ENCODE data around the gene ZNF679.

Gene ZNF679

DNA sequence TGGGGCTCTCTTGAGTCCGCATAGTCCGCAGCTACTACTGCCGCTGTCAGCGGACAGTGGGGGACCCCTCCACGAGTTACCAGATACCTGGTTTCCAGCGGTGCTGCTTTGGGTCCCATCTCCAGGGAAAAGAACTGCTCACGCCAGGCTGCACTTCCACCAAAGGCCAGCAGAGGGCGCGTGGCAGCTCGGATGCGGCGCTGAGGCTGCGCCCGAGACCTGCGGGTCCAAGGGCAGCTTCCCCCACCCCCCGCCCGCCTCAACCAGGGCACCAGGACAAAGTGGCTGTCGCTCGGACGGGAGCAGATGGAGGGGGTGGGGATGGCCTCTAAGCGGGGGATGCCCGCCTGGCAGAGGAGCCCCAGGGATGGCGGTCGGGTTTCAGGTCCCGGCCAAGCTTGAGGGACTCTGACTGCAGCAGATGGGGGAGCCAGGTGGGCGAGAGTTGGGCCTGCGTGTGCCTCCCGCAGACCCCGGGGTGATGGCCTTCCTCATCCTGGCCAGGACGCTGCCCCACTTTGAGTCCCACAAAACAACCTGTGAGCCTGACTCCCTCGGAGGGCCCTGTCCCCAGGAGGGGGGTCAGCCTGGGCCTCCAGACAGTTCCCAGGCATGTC, 45.0 kb upstream of the ZNF679 start:
- no peaks in the 10 kb centered on the region for H3K36me3 ChIP-seq (ENCODE audit: control insufficient read depth in 2 of 2, insufficient read depth in 1 of 2, low read length in 2 of 2)
- POLR2A ChIA-PET: no interaction called here
- no peak overlapping the region for H3K27ac ChIP-seq (ENCODE audit: extremely low read depth, low read depth, low read length)
- CTCF ChIA-PET: interaction anchor here (0.5 to 0.7 kb wide), 4 partner anchors 71 to 440 kb away, joined by 3 to 5 read pairs (median 4); no protein-coding TSS in a partner anchor
- no peaks in the 10 kb centered on the region for H3K4me1 ChIP-seq (ENCODE audit: control insufficient read depth, insufficient read depth, low read length)
- TF ChIP-seq ZNF175 (tag by site-specific recombination; IDR thresholded peaks at IDR 0.05) (no peak), ZBTB7A (tag by site-specific recombination; IDR thresholded peaks at IDR 0.05; ENCODE audit: low read depth) (no peak), BCL11B (tag by site-specific recombination; IDR thresholded peaks at IDR 0.05; ENCODE audit: low read depth) (no peak), ZNF610 (tag by site-specific recombination; IDR thresholded peaks at IDR 0.05; ENCODE audit: borderline replicate concordance) (no peak), ZBTB1 (tag by site-specific recombination; IDR thresholded peaks at IDR 0.05) (no peak), ZNF133 (tag by site-specific recombination; IDR thresholded peaks at IDR 0.05) (no peak), ZNF202 (tag by site-specific recombination; IDR thresholded peaks at IDR 0.05; ENCODE audit: borderline replicate concordance) (no peak), IKZF3 (tag by site-specific recombination; IDR thresholded peaks at IDR 0.05) (no peak), KLF16 (tag by site-specific recombination; IDR thresholded peaks at IDR 0.05) (no peak), ZFP37 (tag by site-specific recombination; IDR thresholded peaks at IDR 0.05) (no peak)
- TF ChIP-seq, protein P1, sequence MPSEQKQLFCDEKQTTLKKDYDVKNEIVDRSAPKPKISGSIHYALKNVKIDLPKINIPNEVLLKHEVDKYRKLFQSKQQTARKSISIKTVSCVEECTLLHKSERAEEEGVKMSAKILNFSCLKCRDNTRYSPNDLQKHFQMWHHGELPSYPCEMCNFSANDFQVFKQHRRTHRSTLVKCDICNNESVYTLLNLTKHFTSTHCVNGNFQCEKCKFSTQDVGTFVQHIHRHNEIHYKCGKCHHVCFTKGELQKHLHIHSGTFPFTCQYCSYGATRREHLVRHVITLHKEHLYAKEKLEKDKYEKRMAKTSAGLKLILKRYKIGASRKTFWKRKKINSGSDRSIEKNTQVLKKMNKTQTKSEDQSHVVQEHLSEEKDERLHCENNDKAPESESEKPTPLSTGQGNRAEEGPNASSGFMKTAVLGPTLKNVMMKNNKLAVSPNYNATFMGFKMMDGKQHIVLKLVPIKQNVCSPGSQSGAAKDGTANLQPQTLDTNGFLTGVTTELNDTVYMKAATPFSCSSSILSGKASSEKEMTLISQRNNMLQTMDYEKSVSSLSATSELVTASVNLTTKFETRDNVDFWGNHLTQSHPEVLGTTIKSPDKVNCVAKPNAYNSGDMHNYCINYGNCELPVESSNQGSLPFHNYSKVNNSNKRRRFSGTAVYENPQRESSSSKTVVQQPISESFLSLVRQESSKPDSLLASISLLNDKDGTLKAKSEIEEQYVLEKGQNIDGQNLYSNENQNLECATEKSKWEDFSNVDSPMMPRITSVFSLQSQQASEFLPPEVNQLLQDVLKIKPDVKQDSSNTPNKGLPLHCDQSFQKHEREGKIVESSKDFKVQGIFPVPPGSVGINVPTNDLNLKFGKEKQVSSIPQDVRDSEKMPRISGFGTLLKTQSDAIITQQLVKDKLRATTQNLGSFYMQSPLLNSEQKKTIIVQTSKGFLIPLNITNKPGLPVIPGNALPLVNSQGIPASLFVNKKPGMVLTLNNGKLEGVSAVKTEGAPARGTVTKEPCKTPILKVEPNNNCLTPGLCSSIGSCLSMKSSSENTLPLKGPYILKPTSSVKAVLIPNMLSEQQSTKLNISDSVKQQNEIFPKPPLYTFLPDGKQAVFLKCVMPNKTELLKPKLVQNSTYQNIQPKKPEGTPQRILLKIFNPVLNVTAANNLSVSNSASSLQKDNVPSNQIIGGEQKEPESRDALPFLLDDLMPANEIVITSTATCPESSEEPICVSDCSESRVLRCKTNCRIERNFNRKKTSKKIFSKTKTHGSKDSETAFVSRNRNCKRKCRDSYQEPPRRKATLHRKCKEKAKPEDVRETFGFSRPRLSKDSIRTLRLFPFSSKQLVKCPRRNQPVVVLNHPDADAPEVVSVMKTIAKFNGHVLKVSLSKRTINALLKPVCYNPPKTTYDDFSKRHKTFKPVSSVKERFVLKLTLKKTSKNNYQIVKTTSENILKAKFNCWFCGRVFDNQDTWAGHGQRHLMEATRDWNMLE (tag by site-specific recombination; conservative IDR thresholded peaks at IDR 0.05; ENCODE audit: low read depth): no peak
- no peak overlapping the region for H3K4me3 ChIP-seq (ENCODE audit: low read depth, low read length)
- no peaks in the 10 kb centered on the region for H3K9me3 ChIP-seq (ENCODE audit: control insufficient read depth, insufficient read depth, low read depth, low read length)

DNA sequence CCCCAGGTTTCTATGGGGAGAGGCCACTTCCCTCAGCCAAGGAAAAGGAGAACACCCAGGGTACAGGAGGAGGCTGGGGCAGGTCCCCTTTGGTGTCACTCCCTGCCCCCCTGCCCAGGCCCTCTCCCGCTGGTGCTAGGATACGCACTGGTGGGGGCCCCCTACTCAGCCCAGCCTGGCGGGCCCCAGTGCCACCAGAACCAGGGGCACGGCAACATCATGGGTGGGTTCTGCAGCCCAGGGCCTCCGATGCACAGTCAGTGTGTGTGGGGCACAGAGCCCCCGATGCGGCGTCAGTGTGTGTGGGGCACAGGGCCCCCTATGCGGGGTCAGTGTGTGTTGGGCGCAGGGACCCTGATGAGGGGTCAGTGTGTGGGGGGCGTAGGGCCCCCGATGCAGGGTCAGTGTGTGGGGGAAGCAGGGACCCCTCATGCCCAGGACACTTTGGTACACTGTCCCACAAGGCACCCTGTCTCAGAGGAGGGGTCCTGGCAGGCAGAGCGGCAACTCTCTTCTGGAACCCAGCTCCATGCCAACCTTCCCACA, 44.4 kb upstream of the ZNF679 start:
- Histone ChIP-seq H3K36me3 (ENCODE audit: control insufficient read depth in 2 of 2, insufficient read depth in 1 of 2, low read length in 2 of 2) (no peaks in the 10 kb centered on the region), H3K27ac (ENCODE audit: extremely low read depth, low read depth, low read length) (no peak overlapping the region), H3K4me1 (ENCODE audit: control insufficient read depth, insufficient read depth, low read length) (no peaks in the 10 kb centered on the region), H3K9me3 (ENCODE audit: control insufficient read depth, insufficient read depth, low read depth, low read length) (no peaks in the 10 kb centered on the region), H3K4me3 (ENCODE audit: low read depth, low read length) (no peak overlapping the region)
- ChIA-PET POLR2A (no interaction called here), CTCF (interaction anchor here (0.7 kb wide), 1 partner anchor 440 kb away, joined by 3 read pairs; no protein-coding TSS in a partner anchor)
- no peak for TF ChIP-seq ZNF433 (tag by site-specific recombination; IDR thresholded peaks at IDR 0.05; ENCODE audit: low read depth)

DNA sequence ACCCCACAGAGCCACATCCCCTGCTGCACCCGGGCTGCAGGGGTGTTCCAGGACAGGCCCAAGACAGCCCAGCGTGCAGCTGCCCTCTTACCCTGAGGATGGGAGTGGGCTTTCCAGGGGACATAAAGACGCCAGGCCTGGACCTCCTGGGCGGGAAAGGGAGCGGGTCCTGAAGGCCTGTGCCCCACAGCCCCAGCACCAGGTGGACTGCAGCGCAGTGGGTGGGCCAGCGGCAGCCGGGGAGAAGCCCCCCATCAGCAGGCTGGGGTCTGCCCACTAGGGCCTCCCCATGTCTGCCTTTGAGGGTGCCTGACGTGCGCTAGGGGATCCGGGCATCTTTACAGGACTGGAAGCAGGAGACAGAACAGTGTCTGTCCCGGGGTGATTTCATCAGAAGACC, 43.9 kb upstream of the ZNF679 start:
- no peaks in the 10 kb centered on the region for H3K4me1 ChIP-seq (ENCODE audit: control insufficient read depth, insufficient read depth, low read length)
- ChIA-PET CTCF (interaction anchor here (0.7 kb wide), 1 partner anchor 251 kb away, joined by 5 read pairs; no protein-coding TSS in a partner anchor), POLR2A (no interaction called here)
- no peaks in the 10 kb centered on the region for H3K36me3 ChIP-seq (ENCODE audit: control insufficient read depth in 2 of 2, insufficient read depth in 1 of 2, low read length in 2 of 2)
- no peak for TF ChIP-seq ZNF514 (tag by site-specific recombination; IDR thresholded peaks at IDR 0.05)
- TF ChIP-seq MYNN (tag by site-specific recombination; IDR thresholded peaks at IDR 0.05; ENCODE audit: borderline replicate concordance): no peak
- TF ChIP-seq ZSCAN16 (tag by site-specific recombination; IDR thresholded peaks at IDR 0.05): no peak
- TF ChIP-seq ZSCAN23 (tag by site-specific recombination; IDR thresholded peaks at IDR 0.05): no peak
- TF ChIP-seq ZNF629 (tag by site-specific recombination; IDR thresholded peaks at IDR 0.05): no peak
- no peak overlapping the region for H3K27ac ChIP-seq (ENCODE audit: extremely low read depth, low read depth, low read length)
- no peaks in the 10 kb centered on the region for H3K9me3 ChIP-seq (ENCODE audit: control insufficient read depth, insufficient read depth, low read depth, low read length)
- no peak overlapping the region for H3K4me3 ChIP-seq (ENCODE audit: low read depth, low read length)
